ENCODE results near the gene GSG1. TPM values are rescaled to one million over a fixed set of nuclear protein-coding genes. Genes with fewer than 3 reads are reported as not detected.
"Not testable (repeated sequence)": the region's sequence is repeated elsewhere in the genome, so short reads cannot be mapped to it uniquely, and the experiment has no call there.

The GSG1 gene
- total RNA-seq, 1 donor from 2014 or later, result not detected

DNA sequence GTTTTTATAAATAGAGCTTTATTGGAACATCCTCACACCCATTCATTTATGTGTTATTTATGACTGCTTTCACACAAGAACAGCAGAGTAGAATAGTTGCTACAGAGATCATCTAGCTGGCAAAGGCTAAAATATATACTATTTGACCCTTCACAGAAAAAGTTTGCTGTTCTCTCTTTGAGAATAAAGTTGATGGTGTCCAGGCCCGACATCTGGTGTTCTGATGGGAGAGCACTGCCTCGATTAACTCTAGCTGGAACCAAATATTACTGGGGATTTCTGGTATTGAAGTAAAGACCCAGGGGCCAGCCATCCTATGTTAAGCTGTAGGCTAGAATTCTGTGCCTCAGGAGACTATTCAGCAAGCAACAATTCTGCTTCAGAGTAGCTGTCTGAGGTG, 37.5 kb downstream of the GSG1 start:
- Mint-ChIP-seq H3K9me3 (ENCODE audit: low read depth) (no peaks in the 10 kb centered on the region), H3K4me1 (ENCODE audit: low read depth) (no peaks in the 10 kb centered on the region), H3K27ac (ENCODE audit: unreplicated experiment) (no peak overlapping the region), H3K36me3 (ENCODE audit: low read depth) (peaks cover 19% of the 10 kb centered on the region), H3K27me3 (ENCODE audit: low read depth) (no peaks in the 10 kb centered on the region), H3K4me3 (ENCODE audit: unreplicated experiment) (no peak overlapping the region)
- TF ChIP-seq CTCF (IDR thresholded peaks at IDR 0.05), result no peak
- DNase-seq (ENCODE audit: low spot score), result no peak

DNA sequence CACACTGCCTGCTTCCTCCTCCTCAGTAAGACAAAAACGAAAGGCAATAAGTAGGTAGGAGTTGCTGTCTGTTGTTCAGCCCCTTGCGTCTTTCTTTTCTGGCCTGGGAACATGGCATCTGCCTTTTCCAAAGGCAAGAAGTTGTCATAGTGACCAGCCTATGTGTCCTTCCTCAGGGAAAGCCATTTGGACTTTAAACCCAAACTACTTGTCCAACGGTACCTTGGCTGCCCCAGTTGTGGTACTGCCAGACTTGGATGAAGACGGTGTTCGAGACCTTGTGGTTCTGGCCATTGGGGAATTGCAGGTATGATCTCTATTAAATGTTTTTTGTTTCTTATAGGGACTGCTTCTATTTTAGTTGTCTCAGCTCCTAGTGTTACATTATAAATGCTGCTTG, 40.8 kb downstream of the GSG1 start:
- H3K27ac Mint-ChIP-seq (ENCODE audit: unreplicated experiment), result no peak overlapping the region
- no peaks in the 10 kb centered on the region for H3K9me3 Mint-ChIP-seq (ENCODE audit: low read depth)
- H3K4me1 Mint-ChIP-seq (ENCODE audit: low read depth), result no peaks in the 10 kb centered on the region
- H3K4me3 Mint-ChIP-seq (ENCODE audit: unreplicated experiment), result no peak overlapping the region
- H3K36me3 Mint-ChIP-seq (ENCODE audit: low read depth), result peaks cover 21% of the 10 kb centered on the region
- TF ChIP-seq CTCF (IDR thresholded peaks at IDR 0.05), result no peak
- no peak for DNase-seq (ENCODE audit: low spot score)
- H3K27me3 Mint-ChIP-seq (ENCODE audit: low read depth), result no peaks in the 10 kb centered on the region

DNA sequence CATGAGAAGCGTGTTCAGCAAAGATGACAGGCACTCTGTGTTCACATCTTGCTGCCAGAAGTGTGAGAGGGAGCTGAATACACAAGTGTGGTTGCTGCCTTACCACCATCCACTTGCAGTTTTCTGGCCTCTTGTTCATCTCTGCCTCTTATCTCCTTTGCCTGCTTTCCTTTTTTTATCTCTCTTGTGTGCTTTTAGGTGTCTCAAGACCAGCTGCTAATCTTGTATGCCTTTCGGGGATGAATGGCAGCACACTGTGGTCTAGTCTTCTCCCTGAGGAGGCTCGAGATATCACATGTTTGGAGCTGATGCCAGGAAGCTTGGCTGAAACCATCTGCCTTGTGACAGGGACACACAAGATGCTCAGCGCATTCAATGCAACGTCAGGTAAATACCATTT, 42.1 kb downstream of the GSG1 start:
- DNase-seq (ENCODE audit: low spot score), result no peak
- Mint-ChIP-seq H3K4me1 (ENCODE audit: low read depth) (no peaks in the 10 kb centered on the region), H3K27ac (ENCODE audit: unreplicated experiment) (no peak overlapping the region), H3K36me3 (ENCODE audit: low read depth) (peaks cover 16% of the 10 kb centered on the region), H3K4me3 (ENCODE audit: unreplicated experiment) (no peak overlapping the region), H3K9me3 (ENCODE audit: low read depth) (no peaks in the 10 kb centered on the region), H3K27me3 (ENCODE audit: low read depth) (no peaks in the 10 kb centered on the region)
- no peak for TF ChIP-seq CTCF (IDR thresholded peaks at IDR 0.05)

DNA sequence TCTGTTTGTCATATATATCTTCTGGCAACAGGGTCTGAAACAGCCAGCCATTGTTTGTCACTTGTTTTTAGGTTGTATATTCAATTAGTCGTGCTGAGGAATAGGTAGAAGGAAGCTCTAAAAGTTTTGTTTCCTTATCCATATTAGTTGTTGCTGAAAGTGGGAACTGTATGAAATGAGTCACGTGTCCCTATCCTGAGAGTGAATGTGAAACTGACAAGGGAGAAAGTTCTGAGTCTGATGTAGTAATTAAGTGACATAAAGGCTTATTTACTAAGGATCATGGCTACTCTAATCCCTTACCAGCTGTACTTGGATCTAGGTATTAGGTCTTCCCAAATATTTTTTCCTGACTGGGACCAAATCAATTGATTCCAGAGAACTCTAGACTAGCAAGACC, 42.9 kb downstream of the GSG1 start:
- Mint-ChIP-seq H3K4me1 (ENCODE audit: low read depth) (no peaks in the 10 kb centered on the region), H3K4me3 (ENCODE audit: unreplicated experiment) (no peak overlapping the region), H3K9me3 (ENCODE audit: low read depth) (no peaks in the 10 kb centered on the region), H3K27me3 (ENCODE audit: low read depth) (no peaks in the 10 kb centered on the region), H3K27ac (ENCODE audit: unreplicated experiment) (no peak overlapping the region), H3K36me3 (ENCODE audit: low read depth) (peaks cover 17% of the 10 kb centered on the region)
- DNase-seq (ENCODE audit: low spot score), result no peak
- TF ChIP-seq CTCF (IDR thresholded peaks at IDR 0.05), result no peak

GRCh38 chr12:13053617-13054016, 49.9 kb downstream of the GSG1 start:
- not testable (repeated sequence) for H3K36me3 Mint-ChIP-seq (ENCODE audit: low read depth)

DNA sequence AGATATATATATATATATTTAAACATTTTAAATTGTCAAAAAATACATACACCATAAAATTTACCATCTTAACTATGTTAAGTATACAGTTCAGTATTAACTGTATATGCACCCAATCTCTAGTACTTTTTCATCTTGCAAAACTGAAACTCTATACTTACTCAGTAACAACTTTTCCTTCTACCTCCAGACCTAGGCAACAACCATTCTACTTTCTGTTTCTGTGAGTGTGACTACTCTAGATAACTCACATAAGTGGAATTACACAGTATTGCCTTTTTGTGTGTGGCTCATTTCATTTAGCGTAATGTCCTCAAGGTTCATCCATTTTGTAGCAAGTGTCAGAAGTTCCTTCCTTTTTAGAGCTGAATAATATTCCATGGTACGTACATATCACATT, 51.0 kb downstream of the GSG1 start:
- no peak overlapping the region for H3K27ac Mint-ChIP-seq (ENCODE audit: unreplicated experiment)
- no peak for DNase-seq (ENCODE audit: low spot score)
- H3K9me3 Mint-ChIP-seq (ENCODE audit: low read depth), result peaks cover 9% of the 10 kb centered on the region
- TF ChIP-seq CTCF (IDR thresholded peaks at IDR 0.05), result no peak
- peaks cover 20% of the 10 kb centered on the region for H3K4me1 Mint-ChIP-seq (ENCODE audit: low read depth)
- peaks cover 5% of the 10 kb centered on the region for H3K36me3 Mint-ChIP-seq (ENCODE audit: low read depth)
- no peaks in the 10 kb centered on the region for H3K27me3 Mint-ChIP-seq (ENCODE audit: low read depth)
- no peak overlapping the region for H3K4me3 Mint-ChIP-seq (ENCODE audit: unreplicated experiment)

More at GRCh38 chr12:13053617-13054016, 49.9 kb downstream of the GSG1 start:
- H3K4me1 Mint-ChIP-seq (ENCODE audit: low read depth), result peaks cover 20% of the 10 kb centered on the region
- not testable (repeated sequence) for H3K4me3 Mint-ChIP-seq (ENCODE audit: unreplicated experiment); DNase-seq (ENCODE audit: low spot score); H3K9me3 Mint-ChIP-seq (ENCODE audit: low read depth); H3K27ac Mint-ChIP-seq (ENCODE audit: unreplicated experiment); H3K27me3 Mint-ChIP-seq (ENCODE audit: low read depth)

Data from chondrocyte (in vitro differentiated cells).